ENCODE results near the gene MPDU1. TPM values are rescaled to one million over a fixed set of nuclear protein-coding genes. Genes with fewer than 3 reads are reported as not detected.

Gene MPDU1
- total and polyA plus RNA-seq, 2 of the 13 experiments (the other 11 are each of a cell fraction or from before 2014, with no cell fraction given) = 112 to 167 TPM

DNA sequence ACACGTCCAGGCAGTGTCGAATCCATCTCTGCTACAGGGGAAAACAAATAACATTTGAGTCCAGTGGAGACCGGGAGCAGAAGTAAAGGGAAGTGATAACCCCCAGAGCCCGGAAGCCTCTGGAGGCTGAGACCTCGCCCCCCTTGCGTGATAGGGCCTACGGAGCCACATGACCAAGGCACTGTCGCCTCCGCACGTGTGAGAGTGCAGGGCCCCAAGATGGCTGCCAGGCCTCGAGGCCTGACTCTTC lies 11.4 kb upstream of the MPDU1 start (continued):
- TF ChIP-seq, protein P1, sequence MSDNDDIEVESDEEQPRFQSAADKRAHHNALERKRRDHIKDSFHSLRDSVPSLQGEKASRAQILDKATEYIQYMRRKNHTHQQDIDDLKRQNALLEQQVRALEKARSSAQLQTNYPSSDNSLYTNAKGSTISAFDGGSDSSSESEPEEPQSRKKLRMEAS (IDR thresholded peaks at IDR 0.05) = peak; percentile 100
- TF ChIP-seq MIER3 (CRISPR knock-in tag; IDR thresholded peaks at IDR 0.05; ENCODE audit: borderline replicate concordance) (no peak), ZNF431 (CRISPR knock-in tag; IDR thresholded peaks at IDR 0.05; ENCODE audit: borderline replicate concordance, low read depth) (peak; percentile 80), DNMT1 (CRISPR knock-in tag; IDR thresholded peaks at IDR 0.05) (no peak), DPF2 (CRISPR knock-in tag; IDR thresholded peaks at IDR 0.05; ENCODE audit: borderline replicate concordance, low read depth) (no peak), ZNF343 (CRISPR knock-in tag; IDR thresholded peaks at IDR 0.05) (peak; percentile 91; the same call in 1 of the 2 replicates), PATZ1 (CRISPR knock-in tag; IDR thresholded peaks at IDR 0.05) (peak; percentile 41; the same call in 1 of the 2 replicates), ZNF101 (CRISPR knock-in tag; IDR thresholded peaks at IDR 0.05; ENCODE audit: borderline replicate concordance, low read depth) (no peak), ZNF670 (CRISPR knock-in tag; IDR thresholded peaks at IDR 0.05; ENCODE audit: borderline replicate concordance) (no peak), ZNF704 (CRISPR knock-in tag; IDR thresholded peaks at IDR 0.05; ENCODE audit: borderline replicate concordance) (peak; percentile 80; the same call in 1 of the 2 replicates), ZBTB42 (CRISPR knock-in tag; IDR thresholded peaks at IDR 0.05) (no peak; the same call in 1 of the 2 replicates), HHEX (CRISPR knock-in tag; IDR thresholded peaks at IDR 0.05) (no peak), ZNF296 (CRISPR knock-in tag; conservative IDR thresholded peaks at IDR 0.05) (no peak), ZNF224 (CRISPR knock-in tag; IDR thresholded peaks at IDR 0.05) (no peak; the same call in 1 of the 2 replicates), KDM3A (CRISPR knock-in tag; IDR thresholded peaks at IDR 0.05; ENCODE audit: low read depth) (0 out of 2 replicates have a peak, but pooled peaks have one; percentile 15), PLSCR1 (CRISPR knock-in tag; IDR thresholded peaks at IDR 0.05; ENCODE audit: borderline replicate concordance) (no peak), ZNF550 (CRISPR knock-in tag; IDR thresholded peaks at IDR 0.05; ENCODE audit: borderline replicate concordance) (no peak), ZNF557 (CRISPR knock-in tag; IDR thresholded peaks at IDR 0.05) (peak; percentile 70; the same call in 1 of the 2 replicates), ZNF558 (CRISPR knock-in tag; IDR thresholded peaks at IDR 0.05; ENCODE audit: borderline replicate concordance) (peak; percentile 86), CENPT (CRISPR knock-in tag; IDR thresholded peaks at IDR 0.05; ENCODE audit: low read depth) (no peak), ZNF616 (CRISPR knock-in tag; IDR thresholded peaks at IDR 0.05; ENCODE audit: low read depth) (no peak), MYNN (CRISPR knock-in tag; IDR thresholded peaks at IDR 0.05; ENCODE audit: low read depth) (peak; percentile 62), SALL1 (CRISPR knock-in tag; IDR thresholded peaks at IDR 0.05) (peak; percentile 87; the same call in 1 of the 2 replicates), FOXA3 (CRISPR knock-in tag; IDR thresholded peaks at IDR 0.05) (no peak; the same call in 1 of the 2 replicates), ZFYVE20 (CRISPR knock-in tag; IDR thresholded peaks at IDR 0.05; ENCODE audit: borderline replicate concordance, low read depth) (no peak), FOSL2 (CRISPR knock-in tag; IDR thresholded peaks at IDR 0.05) (peak; percentile 41; the same call in 1 of the 2 replicates), SIN3A (IDR thresholded peaks at IDR 0.05; ENCODE audit: borderline replicate concordance, low read depth, low read length) (peak; percentile 94; the same call in 1 of the 2 replicates)
- TF ChIP-seq, protein P2, sequence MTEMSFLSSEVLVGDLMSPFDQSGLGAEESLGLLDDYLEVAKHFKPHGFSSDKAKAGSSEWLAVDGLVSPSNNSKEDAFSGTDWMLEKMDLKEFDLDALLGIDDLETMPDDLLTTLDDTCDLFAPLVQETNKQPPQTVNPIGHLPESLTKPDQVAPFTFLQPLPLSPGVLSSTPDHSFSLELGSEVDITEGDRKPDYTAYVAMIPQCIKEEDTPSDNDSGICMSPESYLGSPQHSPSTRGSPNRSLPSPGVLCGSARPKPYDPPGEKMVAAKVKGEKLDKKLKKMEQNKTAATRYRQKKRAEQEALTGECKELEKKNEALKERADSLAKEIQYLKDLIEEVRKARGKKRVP (CRISPR knock-in tag; IDR thresholded peaks at IDR 0.05) = no peak

Data from HepG2 (cell line).